K562 (cell line): ENCODE measurements around the gene SYNRG.

Source experiments
- FOS ChIP-seq: IDR thresholded peaks from 3 replicates; pipeline ENCODE4 v1.6.1; 2011; ENCODE audit not compliant: insufficient read length; ENCODE audit errors: extremely low read depth
- KDM1A ChIP-seq, 2 experiments: fragments of 450-650 bp; IDR thresholded peaks; 2 replicates each; pipeline ENCODE4 v1.6.1; 2016; ENCODE audit warnings: mild to moderate bottlenecking in 2 of 2
- ZNF57 ChIP-seq: fragments of 450-650 bp; formaldehyde crosslinking; IDR thresholded peaks from 2 replicates; pipeline ENCODE4 v1.4.0; 2020; ENCODE audit warnings: mild to moderate bottlenecking, moderate library complexity
- TF ChIP-seq, protein P1 (sequence below), 2 experiments: IDR thresholded peaks; 2 replicates each; pipeline ENCODE4 v1.6.1; 2012; ENCODE audit warnings: improper control_type of control experiment in 2 of 2, low read depth in 2 of 2, low read length in 2 of 2, borderline replicate concordance in 1 of 2

DNA sequence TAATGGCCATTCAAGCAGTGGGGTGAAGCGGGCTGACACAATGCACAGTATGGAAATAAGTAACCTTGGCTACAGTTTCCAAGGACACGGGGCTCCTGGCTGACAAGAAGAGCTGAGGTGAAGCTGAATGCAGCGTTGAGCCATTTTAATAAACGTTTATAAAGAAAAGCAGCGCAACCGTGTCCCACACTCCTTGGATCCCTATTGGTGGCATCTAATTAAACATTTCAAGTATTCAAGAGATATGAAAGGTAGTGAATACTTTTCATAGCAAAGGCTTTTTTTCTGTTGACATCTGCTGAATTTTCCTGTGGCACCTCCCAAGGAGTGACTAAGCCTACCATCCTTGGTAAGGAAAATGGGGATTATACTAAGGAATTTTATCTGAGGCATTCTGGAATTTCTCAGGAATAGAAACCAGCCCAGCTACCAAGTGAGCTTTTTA is 93.1 kb downstream of the SYNRG start:
- TF ChIP-seq KDM1A (IDR thresholded peaks at IDR 0.05): no peak
- no peak for TF ChIP-seq FOS
- TF ChIP-seq, protein P1, sequence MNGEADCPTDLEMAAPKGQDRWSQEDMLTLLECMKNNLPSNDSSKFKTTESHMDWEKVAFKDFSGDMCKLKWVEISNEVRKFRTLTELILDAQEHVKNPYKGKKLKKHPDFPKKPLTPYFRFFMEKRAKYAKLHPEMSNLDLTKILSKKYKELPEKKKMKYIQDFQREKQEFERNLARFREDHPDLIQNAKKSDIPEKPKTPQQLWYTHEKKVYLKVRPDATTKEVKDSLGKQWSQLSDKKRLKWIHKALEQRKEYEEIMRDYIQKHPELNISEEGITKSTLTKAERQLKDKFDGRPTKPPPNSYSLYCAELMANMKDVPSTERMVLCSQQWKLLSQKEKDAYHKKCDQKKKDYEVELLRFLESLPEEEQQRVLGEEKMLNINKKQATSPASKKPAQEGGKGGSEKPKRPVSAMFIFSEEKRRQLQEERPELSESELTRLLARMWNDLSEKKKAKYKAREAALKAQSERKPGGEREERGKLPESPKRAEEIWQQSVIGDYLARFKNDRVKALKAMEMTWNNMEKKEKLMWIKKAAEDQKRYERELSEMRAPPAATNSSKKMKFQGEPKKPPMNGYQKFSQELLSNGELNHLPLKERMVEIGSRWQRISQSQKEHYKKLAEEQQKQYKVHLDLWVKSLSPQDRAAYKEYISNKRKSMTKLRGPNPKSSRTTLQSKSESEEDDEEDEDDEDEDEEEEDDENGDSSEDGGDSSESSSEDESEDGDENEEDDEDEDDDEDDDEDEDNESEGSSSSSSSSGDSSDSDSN (IDR thresholded peaks at IDR 0.05; ENCODE audit: borderline replicate concordance in 1 of 2, low read depth in 2 of 2, low read length in 2 of 2): no peak
- no peak for TF ChIP-seq ZNF57 (CRISPR knock-in tag)
